Stimulated activated CD4-positive, alpha-beta T cell treated with anti-CD3 and anti-CD28 coated beads, TNF-alpha, amount 100 ng/mL, for 4 hours (primary cell): ENCODE results near the gene PCDH18.
"Not testable (repeated sequence)": the region's sequence is repeated elsewhere in the genome, so short reads cannot be mapped to it uniquely, and the experiment has no call there.

ENCODE experiments used
- DNase-seq, 3 experiments: peaks; one replicate each; pipeline ENCODE4 v3.0.0-alpha.2; 2020; ENCODE audit warnings: low read depth in 3 of 3

The PCDH18 gene, protein sequence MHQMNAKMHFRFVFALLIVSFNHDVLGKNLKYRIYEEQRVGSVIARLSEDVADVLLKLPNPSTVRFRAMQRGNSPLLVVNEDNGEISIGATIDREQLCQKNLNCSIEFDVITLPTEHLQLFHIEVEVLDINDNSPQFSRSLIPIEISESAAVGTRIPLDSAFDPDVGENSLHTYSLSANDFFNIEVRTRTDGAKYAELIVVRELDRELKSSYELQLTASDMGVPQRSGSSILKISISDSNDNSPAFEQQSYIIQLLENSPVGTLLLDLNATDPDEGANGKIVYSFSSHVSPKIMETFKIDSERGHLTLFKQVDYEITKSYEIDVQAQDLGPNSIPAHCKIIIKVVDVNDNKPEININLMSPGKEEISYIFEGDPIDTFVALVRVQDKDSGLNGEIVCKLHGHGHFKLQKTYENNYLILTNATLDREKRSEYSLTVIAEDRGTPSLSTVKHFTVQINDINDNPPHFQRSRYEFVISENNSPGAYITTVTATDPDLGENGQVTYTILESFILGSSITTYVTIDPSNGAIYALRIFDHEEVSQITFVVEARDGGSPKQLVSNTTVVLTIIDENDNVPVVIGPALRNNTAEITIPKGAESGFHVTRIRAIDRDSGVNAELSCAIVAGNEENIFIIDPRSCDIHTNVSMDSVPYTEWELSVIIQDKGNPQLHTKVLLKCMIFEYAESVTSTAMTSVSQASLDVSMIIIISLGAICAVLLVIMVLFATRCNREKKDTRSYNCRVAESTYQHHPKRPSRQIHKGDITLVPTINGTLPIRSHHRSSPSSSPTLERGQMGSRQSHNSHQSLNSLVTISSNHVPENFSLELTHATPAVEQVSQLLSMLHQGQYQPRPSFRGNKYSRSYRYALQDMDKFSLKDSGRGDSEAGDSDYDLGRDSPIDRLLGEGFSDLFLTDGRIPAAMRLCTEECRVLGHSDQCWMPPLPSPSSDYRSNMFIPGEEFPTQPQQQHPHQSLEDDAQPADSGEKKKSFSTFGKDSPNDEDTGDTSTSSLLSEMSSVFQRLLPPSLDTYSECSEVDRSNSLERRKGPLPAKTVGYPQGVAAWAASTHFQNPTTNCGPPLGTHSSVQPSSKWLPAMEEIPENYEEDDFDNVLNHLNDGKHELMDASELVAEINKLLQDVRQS

DNA sequence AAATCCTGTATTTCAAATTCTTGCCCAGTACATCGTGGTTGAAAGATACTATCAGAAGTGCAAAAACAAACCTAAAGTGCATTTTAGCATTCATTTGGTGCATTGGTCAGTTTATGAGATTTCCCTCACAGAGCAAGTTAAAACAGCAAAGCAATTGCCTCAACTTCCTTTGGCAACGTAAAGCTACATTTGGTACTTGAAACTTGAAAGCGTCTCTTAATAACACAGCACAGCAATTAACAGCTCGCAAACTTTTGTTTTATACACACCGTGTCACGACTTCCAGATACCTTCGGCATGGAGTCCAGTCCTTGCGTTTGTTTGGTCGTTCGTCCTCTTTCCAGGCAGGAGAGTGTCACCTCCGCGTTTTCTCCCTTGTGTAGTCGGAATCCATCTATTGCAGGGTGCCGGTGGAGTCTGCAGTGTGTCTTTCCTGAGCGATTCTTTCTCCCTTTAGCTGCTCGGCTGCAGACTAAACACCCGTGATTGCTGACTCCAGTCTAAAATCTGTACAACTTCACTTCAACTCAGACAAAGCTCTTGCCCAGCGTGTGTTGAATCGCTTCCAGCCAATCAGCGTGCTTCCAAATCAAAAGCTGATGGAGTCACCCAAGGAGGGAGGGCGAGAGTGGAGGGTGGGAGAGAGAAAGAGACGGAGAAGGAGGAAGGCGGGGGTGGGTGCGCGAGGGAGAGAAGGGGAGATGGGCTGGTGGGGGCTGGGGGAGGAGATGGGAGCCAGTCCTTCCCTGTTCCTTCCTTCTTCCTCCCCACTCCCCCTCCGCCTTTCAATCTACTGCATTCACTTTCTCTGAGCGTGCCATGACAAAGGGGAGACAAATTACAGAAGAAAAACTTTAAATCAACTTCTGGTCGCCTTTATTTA lies at the start of gene PCDH18:
Gene PCDH18, minus strand, starts transcription at position 509 of the 883 bp plus-strand sequence. Its CDS starts 406 bp downstream, at position 103.
- no peak for DNase-seq

DNA sequence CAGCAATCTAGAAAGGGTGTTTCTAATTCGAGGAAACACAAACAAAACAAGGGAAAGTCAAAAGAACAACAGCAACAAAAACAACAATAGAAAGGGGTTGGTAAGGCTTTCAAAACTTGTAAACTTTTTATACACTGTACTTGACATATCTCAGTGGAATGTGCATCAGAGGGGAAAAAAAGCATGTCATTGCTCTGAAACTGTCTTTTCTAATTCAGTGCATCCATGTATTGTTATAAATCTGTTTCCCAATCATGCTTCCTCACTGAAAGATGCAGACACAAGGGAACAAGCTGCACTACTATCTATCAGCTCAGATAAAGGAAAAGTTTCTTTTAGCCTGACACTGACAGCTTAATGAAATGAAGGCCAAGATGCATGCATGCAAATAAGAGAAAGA lies 44.2 kb upstream of the PCDH18 start:
- DNase-seq: no peak

DNA sequence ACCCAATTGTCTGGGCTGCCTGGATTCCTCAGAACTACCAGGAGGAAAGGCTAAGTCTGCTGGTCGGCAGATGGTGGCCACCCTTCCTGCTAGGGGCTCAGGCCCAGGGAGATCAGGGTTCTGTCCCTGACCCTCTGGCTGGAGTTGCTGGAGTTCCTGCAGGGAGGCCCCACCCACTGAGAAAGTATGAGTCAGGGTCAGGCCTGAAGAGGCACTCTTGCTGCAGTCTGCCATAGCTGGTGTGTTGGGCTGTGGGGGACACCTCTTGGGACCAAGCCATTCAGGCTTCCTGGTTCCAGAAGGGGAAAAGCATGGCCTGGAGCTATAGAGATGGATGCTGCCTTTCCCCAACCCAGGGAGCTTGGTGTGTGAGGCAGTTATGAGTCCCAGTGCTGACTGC lies 40.4 kb upstream of the PCDH18 start:
- no peak for DNase-seq

DNA sequence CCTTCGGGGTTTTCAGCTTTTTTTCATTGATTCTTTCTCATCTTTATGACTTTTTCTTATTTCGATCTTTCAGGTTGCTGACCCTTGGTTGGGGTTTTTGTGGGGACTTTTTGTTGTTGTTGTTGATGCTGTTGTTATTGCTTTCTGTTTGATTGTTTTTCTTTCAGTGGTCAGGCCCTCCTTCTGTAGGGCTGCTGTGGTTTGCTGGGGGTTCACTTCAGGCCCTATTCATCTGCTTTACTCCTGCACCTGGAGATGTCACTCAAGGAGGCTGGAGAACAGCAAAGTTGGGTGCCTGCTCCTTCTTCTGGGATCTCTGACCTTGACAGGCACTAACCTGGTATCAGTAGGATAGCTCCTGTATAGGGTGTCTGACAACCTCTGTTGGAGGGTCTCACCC lies 39.9 kb upstream of the PCDH18 start:
- DNase-seq: no peak

DNA sequence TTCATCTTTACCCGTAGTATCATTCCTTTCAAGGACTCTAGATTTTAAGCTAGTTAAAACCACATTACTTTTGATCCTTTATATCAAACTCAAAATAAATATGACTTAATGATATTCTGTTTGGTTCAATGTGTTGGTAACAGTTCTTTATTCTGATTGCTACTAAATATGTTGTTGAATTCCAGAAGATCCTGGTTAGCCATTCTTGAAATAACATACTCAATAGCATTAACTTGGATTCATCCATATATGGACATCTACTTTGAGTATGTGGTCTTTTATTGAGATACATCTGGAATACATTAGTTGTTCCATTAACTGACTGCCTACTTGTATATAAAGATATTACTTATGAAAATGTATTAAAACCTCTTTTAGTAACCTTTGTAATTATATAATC lies 27.5 kb upstream of the PCDH18 start:
- DNase-seq: no peak

DNA sequence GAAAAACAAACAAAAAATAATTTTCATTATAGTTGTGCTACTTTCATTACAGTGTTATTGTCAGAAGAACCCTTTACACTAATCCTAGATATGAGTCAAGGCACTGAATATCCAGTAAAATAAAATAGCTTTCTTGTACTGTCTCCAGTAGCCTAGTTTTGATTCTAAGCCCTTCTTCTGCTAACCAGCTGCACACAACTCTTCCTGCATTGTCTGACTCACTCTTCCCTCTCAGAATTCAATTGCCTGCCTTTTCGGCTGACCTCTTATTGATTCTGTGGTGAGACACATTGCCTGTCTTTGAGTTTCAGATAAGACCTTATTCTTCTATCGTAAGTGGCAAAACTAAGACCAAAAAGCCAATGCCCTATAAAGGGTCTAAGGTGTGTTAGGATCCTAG lies 26.7 kb upstream of the PCDH18 start:
- no peak for DNase-seq

DNA sequence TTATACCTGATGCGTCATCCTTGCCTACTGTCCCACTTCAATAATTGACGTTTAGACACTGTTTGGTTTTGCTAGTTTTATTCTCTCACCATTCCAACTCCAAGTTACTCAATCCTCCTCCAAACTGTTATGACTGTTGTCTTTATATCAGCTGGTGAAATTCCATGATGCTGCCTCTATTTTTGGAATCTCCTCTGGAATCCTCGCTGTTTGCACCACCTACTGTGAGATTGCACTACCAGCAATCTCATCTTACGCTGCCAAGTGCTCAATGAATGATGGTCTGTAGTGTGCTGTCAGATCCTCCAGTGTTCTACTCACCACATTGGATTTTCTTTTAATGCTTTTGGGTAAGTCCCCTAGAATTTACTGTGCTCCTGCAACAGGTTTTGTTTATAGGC lies 13.2 kb upstream of the PCDH18 start:
- DNase-seq: no peak

DNA sequence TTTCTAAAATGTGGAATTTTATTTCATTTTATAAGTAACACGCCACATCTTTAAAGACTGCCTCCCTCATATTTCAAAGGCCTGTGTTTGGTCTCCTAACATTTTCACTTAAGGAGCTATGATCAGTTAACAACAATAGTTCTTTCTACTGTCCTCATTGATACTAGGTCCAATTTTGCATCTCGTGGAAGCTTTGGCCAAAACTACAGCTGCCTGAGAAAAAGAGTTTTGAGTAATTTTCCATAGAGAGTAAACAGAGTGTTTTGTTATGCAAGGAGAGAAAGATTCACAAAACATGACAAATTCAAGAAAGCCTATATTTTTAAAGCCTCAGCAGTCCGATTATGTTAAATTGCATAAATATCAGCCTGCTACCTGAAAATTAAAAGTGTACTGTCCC lies 11.4 kb upstream of the PCDH18 start:
- DNase-seq: no peak

DNA sequence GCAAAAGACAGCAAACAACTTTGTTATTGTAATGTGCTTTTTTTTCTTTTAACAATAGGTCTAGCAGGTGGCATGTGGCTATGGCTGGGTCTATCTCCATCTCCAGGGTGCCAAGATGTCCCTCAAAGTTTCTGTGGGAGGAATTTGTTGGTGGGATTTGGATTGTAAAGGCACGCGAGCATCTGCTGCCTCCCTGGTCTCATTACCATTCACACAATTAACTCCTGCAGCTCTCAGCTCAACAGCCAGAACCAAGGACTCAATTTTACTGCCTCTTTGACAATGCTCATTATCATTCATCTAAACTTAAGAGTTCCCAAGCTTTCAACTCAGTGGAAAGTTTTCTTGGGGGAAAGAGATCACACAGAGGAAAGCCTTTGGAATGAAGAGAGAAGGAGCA lies 10.9 kb upstream of the PCDH18 start:
- DNase-seq: no peak

DNA sequence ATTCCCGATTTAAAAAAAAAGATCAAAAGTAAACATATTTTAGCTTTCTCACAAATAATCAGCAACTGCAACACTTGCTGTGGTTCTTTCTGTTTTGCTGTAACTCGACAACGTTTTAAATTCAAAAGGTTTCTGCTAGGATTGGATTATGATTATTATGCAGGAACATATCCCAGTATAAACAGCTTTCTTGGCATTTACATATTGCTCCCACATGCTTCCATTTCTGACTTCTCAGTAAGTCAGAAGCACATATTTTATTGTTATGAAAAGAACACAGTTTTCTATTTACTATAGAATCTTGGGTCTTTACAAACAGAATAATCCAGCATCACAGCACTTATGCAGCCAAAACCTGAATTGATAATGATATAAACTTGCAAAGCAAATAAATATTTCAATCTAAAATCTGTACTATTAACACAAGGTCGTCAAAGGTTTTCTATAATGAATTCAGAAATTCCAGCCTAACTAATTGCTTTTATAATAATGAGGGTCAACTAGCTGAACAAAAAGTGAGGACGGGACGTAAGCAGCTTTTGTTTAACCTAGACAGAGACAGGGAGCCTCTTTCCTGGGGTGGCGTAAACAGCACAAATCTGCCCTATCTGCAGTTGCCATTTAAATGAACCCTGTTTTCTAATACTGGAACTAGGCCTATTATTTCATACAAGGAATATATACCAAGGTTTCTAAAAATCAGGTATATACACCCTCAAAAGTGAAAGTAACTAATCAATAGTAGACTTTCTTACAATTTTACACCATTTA lies 9.8 kb upstream of the PCDH18 start:
- DNase-seq: no peak

DNA sequence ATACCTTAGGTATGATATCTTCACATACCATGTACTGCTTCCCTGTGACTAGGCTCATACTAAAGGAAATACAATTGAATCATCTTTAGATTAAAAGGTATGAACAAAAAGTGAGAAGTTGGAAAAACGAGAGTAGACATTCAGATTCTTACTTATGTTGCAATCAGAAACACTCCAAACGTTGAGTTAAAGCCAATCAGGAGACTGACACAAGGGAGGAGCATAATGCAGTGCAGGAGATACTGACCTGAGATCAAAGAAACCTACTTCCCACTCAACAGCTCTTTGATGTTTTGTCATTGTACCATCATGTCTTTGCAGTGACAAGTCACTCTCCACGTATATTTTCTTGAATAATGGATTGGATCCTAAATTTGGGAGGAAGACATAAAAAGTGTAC lies 8.9 kb upstream of the PCDH18 start:
- no peak for DNase-seq

DNA sequence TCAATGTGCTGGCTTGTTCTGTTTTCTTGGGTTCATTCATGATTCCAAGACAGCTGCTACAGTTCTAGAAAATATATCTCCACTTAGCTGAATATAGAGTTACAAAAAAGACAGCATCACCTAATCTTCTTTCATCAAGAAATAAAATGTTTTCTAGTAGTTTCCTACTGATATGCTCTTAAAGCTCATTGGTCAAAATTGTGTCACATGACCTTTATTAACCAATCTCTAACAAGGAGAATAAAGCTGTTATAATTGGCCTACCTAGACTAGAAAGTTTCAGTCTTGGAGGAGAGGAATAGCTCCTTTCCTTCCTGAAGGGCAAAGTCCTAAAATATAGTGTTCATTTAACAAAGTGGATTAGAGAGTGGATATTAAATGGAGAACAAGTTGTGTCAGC lies 8.1 kb upstream of the PCDH18 start:
- no peak for DNase-seq

DNA sequence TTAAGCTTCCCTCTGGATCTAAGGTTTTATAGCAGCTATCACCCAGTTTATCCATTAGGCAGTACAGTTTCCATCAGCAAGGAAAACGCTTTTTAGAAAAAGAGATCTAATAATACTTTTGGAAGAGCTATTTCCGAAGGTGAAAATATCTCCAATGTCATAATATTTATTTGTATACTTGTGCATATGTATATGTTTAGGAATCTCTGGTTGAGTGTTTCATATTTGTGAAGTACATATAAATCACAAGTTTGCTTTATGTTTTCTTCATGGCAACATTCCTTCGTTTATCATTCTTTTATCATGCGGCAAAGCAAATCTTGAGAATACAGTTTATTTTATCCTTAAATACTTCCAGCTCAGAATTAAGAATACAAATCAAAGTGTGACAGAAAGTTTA lies 6.2 kb upstream of the PCDH18 start:
- DNase-seq: no peak

DNA sequence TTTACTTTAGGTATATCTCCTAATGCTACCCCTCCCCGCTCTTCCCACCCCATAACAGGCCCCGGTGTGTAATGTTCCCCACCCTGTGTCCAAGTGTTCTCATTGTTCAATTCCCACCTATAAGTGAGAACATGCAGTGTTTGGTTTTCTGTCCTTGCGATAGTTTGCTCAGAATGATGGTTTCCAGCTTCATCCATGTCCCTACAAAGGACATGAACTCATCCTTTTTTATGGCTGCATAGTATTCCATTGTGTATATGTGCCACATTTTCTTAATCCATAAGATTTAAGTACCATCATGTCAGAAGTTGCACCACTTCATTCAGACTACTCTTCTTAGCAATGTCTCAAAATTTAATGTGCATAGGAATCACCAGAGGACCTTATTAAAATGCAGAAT lies 5.5 kb upstream of the PCDH18 start:
- DNase-seq: not testable (repeated sequence)

DNA sequence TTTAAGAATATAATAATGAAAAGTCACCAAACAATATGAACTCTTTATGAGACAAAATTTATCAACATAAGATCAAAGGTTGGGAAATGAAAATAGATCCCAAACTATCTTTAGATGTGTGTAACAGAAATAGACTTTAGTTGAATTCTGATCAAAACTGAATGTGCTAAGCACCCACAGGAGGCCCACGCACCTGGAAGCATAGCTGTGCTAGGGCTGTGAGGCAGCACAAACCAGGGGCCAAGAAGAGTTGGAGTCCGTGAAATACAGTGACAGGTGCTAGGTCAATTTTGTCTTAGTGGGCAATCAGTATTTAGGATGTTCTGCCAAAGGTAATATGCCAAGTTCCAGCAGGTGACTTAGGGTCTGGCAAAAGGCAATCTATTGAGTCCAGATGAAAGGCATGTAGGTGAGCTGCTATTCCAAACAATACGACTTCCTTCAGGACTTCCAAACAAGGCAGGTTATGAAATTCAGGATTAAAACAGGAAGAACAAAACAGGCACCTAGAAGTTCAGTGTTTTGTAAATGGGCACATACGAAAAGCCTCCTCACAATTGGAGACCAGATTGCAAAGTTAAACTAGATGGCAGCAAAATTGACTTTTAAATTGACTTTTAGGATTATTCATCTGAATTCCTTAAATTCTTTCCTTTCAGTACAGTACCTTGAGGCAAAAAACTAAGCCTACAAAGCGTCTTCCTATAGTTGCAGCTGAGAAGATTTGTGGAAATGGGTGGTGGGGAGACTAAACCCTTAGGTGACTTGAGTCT lies 4.7 kb upstream of the PCDH18 start:
- DNase-seq: no peak

DNA sequence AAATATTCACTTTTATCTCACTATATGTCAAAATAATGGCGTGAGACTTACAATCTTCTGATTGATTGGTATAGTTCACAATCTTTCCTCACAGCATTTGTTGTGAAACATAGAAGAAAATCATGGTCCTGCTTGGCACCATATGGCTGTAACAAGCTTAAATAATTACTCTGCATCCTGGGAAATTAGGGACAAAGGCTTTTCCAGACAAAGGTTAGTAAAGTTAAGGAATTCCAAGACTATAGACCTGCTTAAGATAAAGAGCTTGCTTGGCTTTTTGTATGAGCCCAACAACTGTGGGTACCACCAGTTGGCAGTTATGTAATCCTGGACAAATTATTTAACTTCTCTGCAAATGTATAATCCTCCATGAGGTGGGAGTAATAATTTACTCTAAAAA lies 3.4 kb upstream of the PCDH18 start:
- no peak for DNase-seq

DNA sequence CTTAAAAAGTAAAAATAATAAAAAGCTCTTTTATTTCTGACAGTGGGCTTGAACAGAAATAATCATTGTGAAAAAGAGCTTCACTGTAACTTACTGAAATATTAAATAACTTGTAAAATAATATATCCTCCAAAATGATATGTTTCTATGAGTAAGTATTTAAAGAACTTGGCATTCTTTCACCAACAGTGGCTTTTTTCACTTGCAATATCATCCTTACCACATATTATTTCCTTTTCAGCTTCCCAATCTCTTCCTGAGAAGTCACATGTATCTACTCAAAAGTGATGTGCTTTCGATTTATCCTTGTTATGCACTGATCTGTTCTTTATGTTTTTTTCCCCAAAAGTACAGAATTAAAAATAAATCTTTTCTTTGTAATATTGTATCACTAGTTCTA lies 2.2 kb upstream of the PCDH18 start:
- no peak for DNase-seq

DNA sequence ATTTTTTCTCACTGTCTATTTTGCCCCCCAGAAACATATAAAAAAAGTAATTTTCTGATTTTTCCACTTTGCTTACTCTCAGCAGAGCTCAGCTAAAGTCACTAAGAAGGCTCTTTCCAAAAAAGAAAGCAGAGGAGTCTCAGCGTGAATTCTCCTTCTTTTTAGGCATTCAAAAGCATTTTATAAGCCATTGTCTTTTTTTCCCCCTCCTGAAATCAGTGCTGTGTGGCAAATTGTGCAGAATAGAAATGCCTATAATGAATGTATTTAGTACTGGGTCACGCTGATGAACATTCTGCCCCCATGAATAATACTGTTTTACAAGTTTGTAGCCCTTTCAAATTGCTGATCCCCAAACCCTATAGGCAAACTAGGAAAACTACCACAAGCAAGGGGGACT lies 1.6 kb upstream of the PCDH18 start:
- DNase-seq: no peak

DNA sequence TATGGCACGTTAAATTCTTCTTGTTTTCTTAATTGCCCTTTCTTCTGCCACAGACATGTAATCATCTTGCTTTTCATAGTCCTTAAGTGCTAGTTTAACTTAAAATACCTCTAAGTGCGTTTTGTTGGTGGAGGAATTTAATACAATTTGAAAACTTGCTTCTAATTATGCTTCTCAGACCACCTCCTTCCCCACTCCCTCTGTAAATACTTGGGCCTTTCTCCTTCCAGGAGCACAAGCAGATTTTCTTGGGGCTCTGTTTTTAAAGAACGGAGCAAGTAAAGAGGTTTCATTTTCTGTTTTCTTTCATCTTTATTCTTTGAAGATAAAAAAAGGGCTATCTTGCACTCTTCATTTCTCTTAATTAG lies 559 bp upstream of the PCDH18 start:
- DNase-seq: no peak
